Heart right ventricle (tissue), 16 donors: ENCODE results near the gene AOAH. TPM values are rescaled to one million over a fixed set of nuclear protein-coding genes. Genes with fewer than 3 reads are reported as not detected.

Source experiments
- ATAC-seq, 8 donors: fragments of 200-7000 bp; cut with Tn5 transposase; one replicate each; pipeline ENCODE4 v1.9.1; 2020; ENCODE audit warnings: mild to moderate bottlenecking in 8 of 8, moderate library complexity in 8 of 8, moderate number of reproducible peaks in 1 of 8
- DNase-seq, 2 donors: peaks; one replicate each; pipeline ENCODE4 v3.0.0-alpha.2; 2020
- H3K27ac ChIP-seq, 10 donors: fragments of 200-600 bp; sonication (generic) in 2 of 10; one replicate each; pipeline versions ENCODE4 v1.5.0 to v1.8.0; 2020 to 2022; ENCODE audit warnings: mild to moderate bottlenecking in 3 of 10
- H3K27me3 ChIP-seq, 7 donors: fragments of 200-600 bp; one replicate each; pipeline ENCODE4 v1.8.0; 2021 to 2022; ENCODE audit warnings: mild to moderate bottlenecking in 2 of 7
- H3K36me3 ChIP-seq, 9 donors: fragments of 200-600 bp; sonication (generic) in 1 of 9; one replicate each; pipeline versions ENCODE4 v1.5.0 to v1.8.0; 2020 to 2022; ENCODE audit warnings: mild to moderate bottlenecking in 2 of 9
- H3K4me1 ChIP-seq, 9 donors: fragments of 200-600 bp; sonication (generic) in 1 of 9; one replicate each; pipeline versions ENCODE4 v1.5.0 to v1.8.0; 2020 to 2022; ENCODE audit warnings: mild to moderate bottlenecking in 4 of 9
- H3K4me3 ChIP-seq, 10 donors: fragments of 200-600 bp; sonication (generic) in 2 of 10; one replicate each; pipeline versions ENCODE4 v1.5.0 to v1.8.0; 2020 to 2022; ENCODE audit warnings: mild to moderate bottlenecking in 7 of 10, moderate library complexity in 2 of 10
- H3K9me3 ChIP-seq, 11 donors: fragments of 200-600 bp in 10 of 11; sonication (generic) in 2 of 11; one replicate each; pipeline versions ENCODE4 v1.5.0 to v1.8.0; 2013 to 2022; ENCODE audit warnings: mild to moderate bottlenecking in 2 of 11, control low read depth in 1 of 11, moderate library complexity in 1 of 11
- CTCF ChIP-seq, 9 donors: fragments of 200-600 bp; sonication (generic) in 2 of 9; IDR thresholded peaks; one replicate each; pipeline versions ENCODE4 v1.5.0 to v1.8.0; 2021 to 2022; ENCODE audit warnings: antibody characterized with exemption in 9 of 9, mild to moderate bottlenecking in 5 of 9, moderate library complexity in 1 of 9
- WGBS, 2 donors: extraction: QIAGEN DNeasy Blood & Tissue Kit; methylation state at CpG; one replicate each; pipeline ENCODE4 v1.1.7; 2013; ENCODE audit warnings: inconsistent platforms in 1 of 2; 5-methylcytosine and 5-hydroxymethylcytosine counted together
- intact Hi-C, 10 donors: fragments of 100-400 bp; cut with DNase I; formaldehyde crosslinking; loops; one replicate each; pipeline versions ENCODE4 v1.11.1 to v1.14.2; 2022
- polyA plus RNA-seq, 2 donors: library from polyadenylated mRNA; stranded (reverse); fragments of 200-250 nt; gene quantifications; one replicate each; pipeline ENCODE4 v1.2.3, GENCODE V29; 2013
- total RNA-seq, 10 donors: library from RNA; stranded (reverse); fragmentation: NEBNext Ultra II Directional in 3 of 10; extraction: Animal tissue kit (Norgen Biotek cat#: 25700) in 3 of 10; gene quantifications; one replicate each; pipeline versions ENCODE4 v1.2.1 to v1.2.4, GENCODE V29; 2021 to 2023
- donor health status: Arrhythmogenic right ventricular cardiomyopathy.
- donor health status: ischemic (EF 13 %, LVEDD 7.1; RV severe dilation, severe dysfunction).
- donor health status: healthy with polysubstance abuse.
- donor health status: DM: no; HTN: yes; CAD: no.
- donor health status: DM: no; HTN: no; CAD: no.
- donor health status: ischemic (EF 25% LVEDD 6.9; RV normal size, moderate dysfunction).
- donor health status: ischemic (EF 25% LVEDD 5.7; RV mildly dilated, moderate dysfunction).
- donor health status: healthy.
- donor health status: DM: yes; HTN: yes; CAD: no.
- donor health status: Ischemic cardiomyopathy.
- donor health status: ischemic (EF 35%, LVEDD 5.7; RV mildly dilated, moderate dysfunction).
- donor health status: nonischemic (EF 11% LVEDD 7.7; RV severe dilation, severe dysfunction).
- donor health status: DM: yes; HTN: yes; CAD: no.
- donor health status: PGD.
- donor health status: ischemic (EF 29% LVEDD 5.4; RV normal size, mild dysfunction).
- donor health status: nonischemic (EF 23%, LVEDD 6.1; RV moderate dilation, normal function).

The AOAH gene
- total and polyA plus RNA-seq, 12 donors: 0.70 to 19.5 (median 1.6) TPM

DNA sequence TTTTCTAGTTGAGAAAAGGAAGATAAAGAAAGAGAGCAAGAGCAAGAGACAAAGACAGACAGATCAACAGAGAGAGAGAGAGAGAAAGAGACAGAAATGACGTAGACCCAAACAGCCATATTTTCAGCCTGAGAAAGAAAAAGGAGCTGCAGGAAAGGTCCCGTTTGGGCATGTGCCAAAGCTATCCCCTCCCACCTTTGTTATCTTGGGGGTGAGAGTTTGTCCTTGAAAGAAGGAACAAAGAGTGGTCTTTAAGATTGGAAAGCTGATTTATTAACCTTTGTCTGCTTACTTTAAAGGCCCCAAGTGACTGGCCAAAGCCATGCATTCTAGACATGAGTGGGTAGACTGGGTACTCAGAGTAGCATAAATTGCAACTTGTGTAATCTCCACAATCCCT lies 98.2 kb downstream of the AOAH start:
- WGBS, 2 donors: 44 to 55% methylated on average over 2 of the region's 2 CpGs
- DNase-seq (no peak), ATAC-seq (no peak)
- no peak for TF ChIP-seq CTCF (IDR thresholded peaks at IDR 0.05)
- no peak overlapping the region for H3K27ac ChIP-seq
- H3K9me3 ChIP-seq: no peaks in the 10 kb centered on the region
- intact Hi-C loops: no loop called here
- H3K27me3 ChIP-seq: peaks cover 0 to 6% (median 0%) of the 10 kb centered on the region in 7 donors
- H3K4me3 ChIP-seq: no peak overlapping the region
- peaks cover 0 to 43% (median 0%) of the 10 kb centered on the region in 9 donors for H3K36me3 ChIP-seq
- peaks cover 0 to 28% (median 0%) of the 10 kb centered on the region in 9 donors for H3K4me1 ChIP-seq

DNA sequence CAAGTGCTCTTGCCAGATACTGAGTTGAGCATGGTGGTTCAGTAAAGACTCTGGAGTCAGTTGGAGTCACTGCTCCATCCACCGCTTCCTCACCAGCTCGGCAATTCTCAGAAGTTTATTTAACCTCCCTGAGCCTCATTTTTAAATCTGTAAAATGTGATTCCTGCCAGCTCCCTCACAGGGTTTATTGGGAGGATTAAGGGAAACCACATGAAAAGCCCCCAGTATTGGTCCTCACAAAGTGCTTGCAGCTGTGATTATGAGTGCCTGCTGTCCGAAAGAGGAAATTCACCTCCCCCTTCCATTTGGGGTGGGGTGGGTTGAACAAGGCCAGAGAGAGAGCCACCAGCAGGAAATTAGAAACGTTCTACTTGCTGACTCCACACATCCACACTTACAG lies 99.0 kb downstream of the AOAH start:
- DNase-seq (no peak), ATAC-seq (peak in 2 of 8 donors; percentile 21 to 25)
- WGBS, 2 donors: 51 to 56% methylated on average over 4 of the region's 4 CpGs
- H3K4me1 ChIP-seq: peaks cover 0 to 28% (median 0%) of the 10 kb centered on the region in 9 donors
- no peak overlapping the region for H3K27ac ChIP-seq
- intact Hi-C loops: no loop called here
- no peak overlapping the region for H3K4me3 ChIP-seq
- peaks cover 0 to 4% (median 0%) of the 10 kb centered on the region in 7 donors for H3K27me3 ChIP-seq
- no peaks in the 10 kb centered on the region for H3K9me3 ChIP-seq
- TF ChIP-seq CTCF (IDR thresholded peaks at IDR 0.05): no peak
- H3K36me3 ChIP-seq: peaks cover 0 to 43% (median 0%) of the 10 kb centered on the region in 9 donors

GRCh38 chr7:36623247-36623646 lies 101.0 kb downstream of the AOAH start:
- 62 to 78% methylated on average over 1 of the region's 1 CpG for WGBS, 2 donors
- no peak for DNase-seq
- intact Hi-C loops: no loop called here
- TF ChIP-seq CTCF (IDR thresholded peaks at IDR 0.05): no peak
- Histone ChIP-seq H3K36me3 (peaks cover 0 to 49% (median 0%) of the 10 kb centered on the region in 9 donors), H3K27me3 (no peaks in the 10 kb centered on the region), H3K9me3 (no peaks in the 10 kb centered on the region), H3K4me3 (no peak overlapping the region), H3K27ac (peak overlapping the region in 1 of 10 donors; percentile 29), H3K4me1 (peaks cover 0 to 28% (median 0%) of the 10 kb centered on the region in 9 donors)
- ATAC-seq: no peak

DNA sequence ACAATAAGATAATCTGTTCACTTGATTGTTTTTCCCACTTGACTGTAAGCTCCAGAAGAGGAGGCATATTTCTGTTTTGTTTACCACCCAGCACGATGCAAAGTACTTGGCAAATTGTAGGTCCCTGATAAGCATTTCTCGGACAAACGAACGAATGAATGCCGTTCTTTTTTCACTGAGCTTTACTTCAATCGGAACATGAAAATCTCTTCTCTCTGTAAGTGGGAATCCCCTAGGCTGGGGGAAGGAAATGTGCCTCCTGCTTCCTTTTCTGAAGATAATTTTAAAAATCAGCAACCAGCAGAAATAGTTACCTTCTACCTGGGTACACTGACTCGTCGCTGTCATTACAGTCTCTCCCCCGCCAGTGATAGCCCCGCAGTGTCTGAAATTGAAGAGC lies 102.9 kb downstream of the AOAH start:
- H3K4me1 ChIP-seq: peaks cover 0 to 28% (median 0%) of the 10 kb centered on the region in 9 donors
- H3K27me3 ChIP-seq: no peaks in the 10 kb centered on the region
- 42 to 44% methylated on average over 10 of the region's 10 CpGs for WGBS, 2 donors
- no peak overlapping the region for H3K4me3 ChIP-seq
- intact Hi-C loops: no loop called here
- H3K36me3 ChIP-seq: peaks cover 0 to 68% (median 0%) of the 10 kb centered on the region in 9 donors
- DNase-seq: no peak
- no peak overlapping the region for H3K27ac ChIP-seq
- H3K9me3 ChIP-seq: no peaks in the 10 kb centered on the region
- ATAC-seq: no peak
- TF ChIP-seq CTCF (IDR thresholded peaks at IDR 0.05): no peak
